ENCODE results near the gene WDR72.
"Not testable (repeated sequence)": the region's sequence is repeated elsewhere in the genome, so short reads cannot be mapped to it uniquely, and the experiment has no call there.

WDR72 gene

DNA sequence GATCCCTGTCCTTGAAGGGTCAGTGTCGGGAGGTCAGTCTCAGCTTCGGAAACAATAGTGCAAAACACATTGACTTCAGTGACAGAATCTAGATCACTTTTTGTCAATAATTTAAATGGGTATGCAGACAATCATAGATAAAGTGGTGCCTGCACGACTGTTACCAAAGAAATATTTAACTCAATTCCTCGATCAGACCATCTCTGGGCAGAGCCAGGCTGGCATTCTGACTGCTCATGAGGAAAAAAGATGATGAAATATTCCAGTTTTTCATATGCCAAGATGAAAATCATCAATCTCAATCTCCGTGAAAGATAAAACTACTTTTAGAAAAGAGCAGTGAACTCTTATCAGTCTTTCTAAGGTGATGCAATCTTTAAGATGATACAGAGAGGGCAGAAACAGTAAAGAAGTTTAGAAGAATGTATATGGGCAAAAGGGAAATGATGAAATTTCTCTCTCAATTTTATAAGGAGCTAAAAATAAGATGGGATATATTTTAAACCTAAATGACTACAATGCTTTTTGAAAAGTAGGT, 169.9 kb downstream of the WDR72 start:
- DNase-seq (ENCODE audit: low read depth in 2 of 2): no peak

DNA sequence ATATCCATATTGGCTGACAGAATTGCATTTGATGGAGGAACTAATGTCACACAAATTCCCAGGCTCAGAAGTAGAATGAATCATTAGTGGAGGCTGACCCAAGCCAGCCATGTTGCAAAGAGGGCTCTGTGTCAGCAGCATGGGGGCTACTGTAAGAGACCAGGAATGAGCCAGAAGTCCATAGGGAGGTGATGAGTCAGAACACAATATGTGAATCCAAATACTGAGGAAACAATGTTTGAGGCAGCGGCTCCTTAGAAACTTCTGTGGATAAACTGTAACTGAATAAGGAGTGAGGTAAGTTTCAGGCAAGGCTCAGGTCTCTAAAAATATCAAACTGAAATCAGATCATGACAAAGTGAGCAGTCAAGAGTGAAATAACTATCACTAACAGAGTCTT, 170.7 kb downstream of the WDR72 start:
- no peak for DNase-seq (ENCODE audit: low read depth in 2 of 2)

DNA sequence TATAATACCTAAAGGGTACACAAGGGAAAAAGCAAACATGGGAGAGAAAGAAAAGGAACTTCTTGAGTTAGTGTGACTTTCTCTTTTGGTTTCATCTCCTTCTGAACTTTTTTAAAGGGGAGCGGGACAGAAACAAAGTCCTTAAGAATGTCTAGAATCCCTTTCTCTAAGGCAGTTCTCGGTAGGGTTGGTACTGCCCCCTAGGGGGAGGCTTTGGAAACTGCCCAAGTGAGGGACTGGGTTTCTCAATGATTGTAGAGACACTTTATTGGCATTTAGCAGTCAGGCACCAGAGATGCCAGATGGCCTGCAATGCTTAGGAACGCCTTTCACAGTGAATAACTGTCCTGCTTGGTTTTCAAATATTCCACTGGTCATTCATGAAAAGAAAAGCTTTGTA, 172.7 kb downstream of the WDR72 start:
- peak in 1 of 2 experiments; percentile 4 for DNase-seq (ENCODE audit: low read depth in 2 of 2)

DNA sequence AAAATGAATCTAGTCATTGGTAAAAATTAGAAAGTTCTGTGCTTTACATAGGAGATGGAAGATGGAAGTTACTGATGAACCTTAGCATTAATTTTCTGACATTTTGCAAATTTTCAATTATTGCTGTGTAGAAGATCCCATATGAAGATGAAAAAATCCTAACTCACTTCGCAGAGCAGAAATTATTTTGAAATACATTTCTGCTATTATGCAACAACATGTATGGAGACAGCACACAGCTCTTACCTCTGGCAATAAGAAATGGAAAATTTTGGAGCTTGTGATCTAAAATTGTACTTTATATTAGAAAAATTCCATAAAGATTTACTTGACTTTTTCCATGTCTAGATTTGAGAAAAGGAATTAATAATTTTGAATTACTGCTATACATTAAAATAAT, 177.9 kb downstream of the WDR72 start:
- no peak for DNase-seq (ENCODE audit: low read depth in 2 of 2)

DNA sequence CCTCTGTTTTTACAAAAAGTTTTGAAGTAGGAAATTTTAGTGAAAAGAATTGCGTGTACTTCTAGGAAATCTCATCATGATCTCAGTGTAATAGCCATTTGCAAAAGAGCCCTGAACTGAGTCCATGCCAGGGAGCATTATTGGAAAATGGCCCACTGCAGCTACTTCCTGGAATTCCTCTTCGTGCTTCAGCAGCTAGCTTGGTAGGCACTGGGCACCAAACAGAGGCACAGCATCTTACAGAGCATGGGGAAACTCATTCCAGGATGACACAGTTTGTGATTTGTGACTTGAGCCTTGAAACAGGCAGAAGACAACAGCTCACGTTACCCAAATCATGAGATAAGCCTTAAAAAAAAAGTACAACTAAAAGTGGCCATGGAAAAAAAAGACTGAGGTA, 179.1 kb downstream of the WDR72 start:
- no peak for DNase-seq (ENCODE audit: low read depth in 2 of 2)

DNA sequence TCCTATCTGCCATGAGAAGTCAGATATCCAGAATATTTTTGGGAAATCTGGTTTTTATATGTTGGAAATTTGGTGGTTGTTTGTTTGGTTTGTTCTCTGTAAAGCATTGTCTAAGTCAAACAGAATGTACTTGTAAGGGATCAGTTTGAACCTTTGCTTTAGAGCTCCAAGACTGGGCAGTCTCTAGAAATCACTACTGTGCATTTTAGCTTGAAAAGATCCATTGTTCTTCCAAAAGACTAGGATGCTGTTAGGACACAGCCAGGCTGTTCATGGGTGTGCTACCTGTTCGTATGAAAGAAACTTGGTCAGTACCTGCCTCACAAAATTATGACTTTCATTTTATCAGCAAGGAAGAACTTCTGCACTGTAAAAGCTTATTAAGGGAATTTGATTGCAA, 182.6 kb downstream of the WDR72 start:
- DNase-seq (ENCODE audit: low read depth in 2 of 2): no peak

DNA sequence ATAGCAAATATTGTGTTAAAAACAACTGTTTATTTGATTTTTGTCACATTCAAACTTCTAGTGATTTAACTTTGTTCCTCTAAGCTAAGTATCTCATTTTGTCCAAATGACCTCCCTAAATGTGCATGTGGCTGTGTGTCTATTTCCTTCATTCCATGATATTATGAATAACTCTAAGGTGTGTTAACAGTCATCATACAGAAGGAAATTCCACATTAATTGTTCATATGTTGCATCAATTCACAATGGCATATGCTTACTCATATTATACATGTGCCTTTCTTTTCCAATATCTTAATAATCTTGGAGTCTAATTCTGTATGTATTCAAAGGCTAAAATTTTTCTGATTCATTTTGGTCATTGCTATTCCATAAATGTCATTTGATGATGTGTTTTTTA, 186.4 kb downstream of the WDR72 start:
- DNase-seq (ENCODE audit: low read depth in 2 of 2): no peak

DNA sequence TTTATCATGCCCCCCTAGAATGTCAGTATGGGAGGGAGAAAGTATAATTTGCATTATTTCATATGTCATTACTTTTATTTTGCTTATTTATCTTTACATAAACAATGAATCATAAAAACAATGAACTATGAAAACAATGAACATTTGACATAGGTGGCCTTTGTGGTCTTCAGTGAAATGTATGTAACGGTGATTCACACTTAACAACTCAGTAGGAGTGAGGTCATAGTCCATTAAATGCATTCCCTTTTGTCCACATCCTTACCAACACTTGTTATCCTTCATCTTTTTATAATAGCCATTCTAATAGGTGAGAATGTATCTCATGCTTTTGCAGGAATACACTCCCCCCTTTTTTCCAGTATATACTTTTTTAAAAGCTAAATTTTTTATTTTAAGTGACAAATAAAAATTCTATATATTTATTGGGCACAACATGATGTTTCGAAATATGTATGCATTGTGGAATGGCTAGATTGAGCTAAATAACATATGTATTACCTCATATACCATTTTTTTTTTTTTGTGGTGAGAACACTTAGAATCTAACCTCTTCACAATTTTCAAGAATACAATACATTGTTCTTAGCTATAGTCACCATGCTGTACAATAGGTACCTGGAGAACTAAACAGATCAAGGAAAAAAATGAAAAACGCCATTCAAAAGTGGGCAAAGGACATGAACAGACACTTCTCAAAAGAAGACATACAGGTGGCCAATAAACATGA, 189.5 kb downstream of the WDR72 start:
- no peak for DNase-seq (ENCODE audit: low read depth in 2 of 2)

DNA sequence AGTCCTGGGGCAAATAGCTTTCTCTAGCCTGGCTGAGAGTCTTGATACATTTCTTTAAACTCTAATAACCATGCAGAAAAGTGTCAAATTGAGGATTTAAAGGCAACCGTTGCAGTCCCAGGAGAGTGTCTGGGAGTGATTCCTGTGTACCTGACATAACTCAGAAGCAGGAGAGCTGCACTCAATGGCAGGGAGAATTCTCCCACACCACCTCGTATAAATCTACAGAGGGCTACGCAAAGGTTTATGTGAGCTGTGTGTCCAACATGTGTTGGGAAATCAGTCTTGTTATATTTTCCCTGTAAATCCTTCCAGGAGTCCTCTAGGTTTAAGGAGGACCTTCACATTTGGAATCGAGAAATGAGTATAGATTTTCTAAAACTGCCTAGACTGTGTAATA, 192.6 kb downstream of the WDR72 start:
- DNase-seq (ENCODE audit: low read depth in 2 of 2): no peak

DNA sequence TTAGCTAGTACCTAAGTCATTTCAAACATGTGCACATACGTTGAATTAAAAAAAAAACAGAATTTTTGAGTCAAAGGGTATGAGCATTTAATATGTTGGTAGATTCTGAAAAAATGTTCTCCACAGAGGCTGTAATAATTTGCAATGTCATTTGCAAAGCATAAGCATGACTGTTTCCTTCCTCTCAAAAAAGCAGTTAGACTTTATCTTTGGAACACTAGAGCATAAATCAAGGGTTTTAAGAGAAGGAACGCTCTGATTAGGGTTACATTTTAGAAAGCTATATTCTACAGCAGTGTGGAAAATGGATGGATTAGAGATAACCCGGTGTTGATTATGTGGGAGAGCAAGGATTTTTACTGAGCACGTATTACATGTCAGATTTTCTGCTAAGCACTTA, 193.7 kb downstream of the WDR72 start:
- DNase-seq (ENCODE audit: low read depth in 2 of 2): no peak

DNA sequence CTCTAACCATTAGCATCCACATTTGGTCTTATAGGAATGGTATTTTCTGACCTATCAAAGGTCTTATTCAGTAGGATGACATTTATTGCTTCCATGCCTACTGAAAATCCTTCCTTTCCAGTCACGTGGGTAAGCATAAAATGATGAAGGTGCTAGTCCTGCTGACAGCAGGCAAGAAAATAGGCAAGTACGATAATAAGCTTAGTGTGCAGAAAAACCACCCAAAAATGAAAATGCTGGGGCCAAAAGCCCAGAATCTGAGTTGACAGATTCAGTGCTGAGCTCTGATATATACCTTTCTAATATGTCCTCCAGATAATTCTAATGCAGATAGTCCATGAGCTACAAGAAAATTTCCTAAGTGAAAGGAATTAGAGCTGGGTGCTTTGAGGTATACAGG, 194.8 kb downstream of the WDR72 start:
- DNase-seq (ENCODE audit: low read depth in 2 of 2): no peak

DNA sequence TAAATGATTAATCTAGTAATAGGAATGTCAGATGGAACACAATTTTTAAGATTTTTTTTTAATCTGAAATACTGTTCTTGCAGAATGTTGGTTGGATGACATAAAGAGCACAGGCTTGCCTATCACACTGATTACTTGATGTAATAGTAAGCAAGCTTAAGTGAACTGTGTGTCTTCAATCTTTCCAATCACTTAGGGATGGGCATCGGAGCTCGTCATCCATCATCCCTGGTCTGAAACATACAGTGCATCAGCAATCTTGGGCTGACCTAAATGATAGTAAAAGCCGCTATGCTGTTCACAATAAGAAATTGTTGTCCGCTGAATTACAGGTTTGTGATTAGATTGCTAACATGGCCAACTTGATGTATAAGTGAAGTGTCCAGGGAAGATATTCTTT, 195.8 kb downstream of the WDR72 start:
- no peak for DNase-seq (ENCODE audit: low read depth in 2 of 2)

DNA sequence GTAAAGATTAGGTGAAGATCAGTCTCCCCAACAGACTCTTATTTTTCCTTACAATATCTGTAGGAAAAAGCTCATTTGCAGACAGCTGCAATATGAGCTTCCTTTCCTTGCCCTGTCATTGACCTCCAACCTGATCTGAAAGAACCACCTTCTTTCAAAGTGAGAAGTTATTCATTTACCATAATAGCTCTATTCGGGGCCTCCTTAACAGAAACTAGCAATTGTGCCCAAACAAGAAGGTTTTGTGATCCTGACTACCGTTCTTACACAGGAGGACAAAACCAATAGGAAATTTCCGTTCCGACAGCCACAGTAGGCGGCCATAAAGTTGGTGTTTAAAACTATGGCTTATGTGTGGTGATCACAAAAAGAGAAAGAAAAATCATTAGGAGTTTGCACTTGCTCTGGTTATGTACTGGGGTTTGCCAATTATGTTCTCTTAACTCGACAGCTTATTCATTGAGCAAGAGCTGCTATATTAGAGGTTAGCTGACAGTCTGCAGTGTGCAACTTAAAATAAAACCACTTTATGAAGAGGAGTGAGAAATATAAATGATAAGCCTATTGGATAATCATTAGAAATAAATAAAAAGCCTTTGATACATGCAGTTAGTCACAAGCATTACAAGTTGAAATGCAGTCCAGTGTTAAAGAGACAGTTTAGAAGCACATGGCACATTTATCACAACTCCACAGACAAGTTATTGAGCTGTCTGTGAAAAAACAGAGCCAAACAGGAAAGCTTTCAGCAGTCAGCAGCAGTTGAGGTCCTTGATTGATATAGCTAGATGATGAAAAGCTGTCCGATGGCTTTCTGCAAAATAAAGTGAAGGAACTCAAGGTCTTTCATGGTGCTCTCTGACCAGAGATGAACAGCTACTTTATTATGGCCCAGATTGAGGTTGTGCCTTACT, 199.8 kb downstream of the WDR72 start:
- DNase-seq (ENCODE audit: low read depth in 2 of 2): no peak

DNA sequence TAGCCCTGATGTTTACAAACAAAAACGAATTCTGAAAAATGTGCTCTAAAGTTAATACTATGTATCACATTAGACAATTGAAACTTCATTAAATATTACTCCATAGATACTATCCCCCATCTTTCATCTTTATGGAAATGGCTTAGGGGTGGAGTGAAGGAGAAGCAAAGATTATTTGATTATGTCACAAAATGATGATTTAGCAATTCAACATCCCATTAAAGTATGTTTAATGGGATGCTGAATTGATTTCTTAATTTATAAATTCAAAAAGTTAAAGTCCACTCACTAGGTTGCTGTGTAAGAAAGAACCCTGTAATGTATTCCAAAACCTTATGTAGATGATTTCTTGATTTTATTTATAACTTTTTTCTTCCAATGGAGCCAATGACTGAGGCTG, 201.1 kb downstream of the WDR72 start:
- DNase-seq (ENCODE audit: low read depth in 2 of 2): no peak

DNA sequence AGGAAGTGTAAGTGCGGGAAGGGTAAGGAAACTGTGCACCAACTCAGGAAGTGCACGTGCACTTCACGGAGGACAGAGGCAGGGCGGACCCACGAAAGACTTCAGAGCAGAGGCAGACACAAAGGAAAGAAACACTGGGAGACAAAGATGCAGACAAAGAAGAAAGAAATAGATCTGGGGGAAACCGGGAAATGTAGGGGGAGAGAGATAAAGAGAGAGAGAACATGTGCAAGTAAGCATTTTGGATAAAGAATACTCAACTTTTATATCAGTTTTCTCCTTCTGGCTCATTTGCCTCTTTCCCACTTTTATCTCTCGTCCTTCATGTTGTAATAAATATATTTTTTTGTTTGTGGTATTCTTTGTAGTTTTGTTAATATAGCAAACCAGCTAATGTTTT, 204.2 kb downstream of the WDR72 start:
- DNase-seq (ENCODE audit: low read depth in 2 of 2): no peak

DNA sequence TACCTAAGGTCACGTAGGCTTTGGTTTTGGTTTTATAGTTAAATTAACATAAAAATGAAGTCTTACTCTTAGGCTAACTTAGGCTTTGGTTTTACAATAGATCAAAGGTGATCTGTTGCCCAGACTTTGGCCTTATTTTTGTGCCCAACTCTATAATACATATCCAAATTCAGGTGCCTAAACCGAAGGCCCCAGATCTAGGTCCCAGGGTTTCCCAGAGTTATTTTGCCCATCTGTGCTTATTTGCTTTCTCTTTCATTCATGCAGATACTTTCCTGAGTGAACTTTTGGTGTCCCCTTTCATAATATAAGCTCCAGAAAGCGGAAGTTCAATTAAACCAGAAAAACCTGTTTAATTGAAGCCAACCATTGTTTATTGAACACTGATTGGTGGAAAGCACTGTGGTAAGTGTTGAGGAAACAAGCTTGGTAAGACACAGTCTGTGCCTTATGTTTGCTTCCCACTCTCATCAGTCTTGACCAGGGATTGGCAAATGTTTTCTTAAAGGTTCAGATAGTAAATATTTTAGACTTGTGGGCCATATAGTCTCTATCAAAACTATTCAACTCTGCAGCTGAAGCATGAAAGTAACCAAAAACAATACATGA, 209.7 kb downstream of the WDR72 start:
- no peak for DNase-seq (ENCODE audit: low read depth in 2 of 2)

DNA sequence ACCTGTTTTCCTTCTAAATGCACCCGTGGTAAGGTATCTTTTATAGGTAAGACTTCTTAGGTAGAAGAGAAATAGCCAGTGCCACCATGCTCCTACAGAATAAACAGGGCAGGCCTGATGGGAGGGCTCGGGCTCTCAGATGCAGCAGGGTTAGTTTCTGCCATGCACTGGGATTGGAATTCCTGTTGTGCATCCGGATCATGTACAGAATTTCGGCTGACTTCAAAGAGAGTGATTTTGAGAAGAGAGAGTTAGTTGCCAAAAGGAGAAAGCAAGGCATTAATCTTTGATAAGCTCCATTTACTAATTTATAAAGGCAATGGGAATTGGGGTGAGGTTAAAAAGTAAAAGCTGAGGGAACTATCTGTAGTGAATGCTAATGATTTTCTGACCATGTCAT, 211.2 kb downstream of the WDR72 start:
- DNase-seq (ENCODE audit: low read depth in 2 of 2): no peak

DNA sequence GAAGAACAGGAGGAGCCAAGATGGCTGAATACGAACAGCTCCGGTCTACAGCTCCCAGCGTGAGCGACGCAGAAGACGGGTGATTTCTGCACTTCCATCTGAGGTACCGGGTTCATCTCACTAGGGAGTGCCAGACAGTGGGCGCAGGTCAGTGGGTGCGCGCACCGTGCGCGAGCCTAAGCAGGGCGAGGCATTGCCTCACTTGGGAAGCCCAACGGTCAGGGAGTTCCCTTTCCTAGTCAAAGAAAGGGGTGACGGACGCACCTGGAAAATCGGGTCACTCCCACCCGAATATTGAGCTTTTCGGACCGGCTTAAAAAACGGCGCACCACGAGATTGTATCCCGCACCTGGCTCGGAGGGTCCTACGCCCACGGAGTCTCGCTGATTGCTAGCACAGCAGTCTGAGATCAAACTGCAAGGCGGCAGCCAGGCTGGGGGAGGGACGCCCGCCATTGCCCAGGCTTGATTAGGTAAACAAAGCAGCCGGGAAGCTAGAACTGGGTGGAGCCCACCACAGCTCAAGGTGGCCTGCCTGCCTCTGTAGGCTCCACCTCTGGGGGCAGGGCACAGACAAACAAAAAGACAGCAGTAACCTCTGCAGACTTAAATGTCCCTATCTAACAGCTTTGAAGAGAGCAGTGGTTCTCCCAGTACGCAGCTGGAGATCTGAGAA, 218.7 kb downstream of the WDR72 start:
- not testable (repeated sequence) for DNase-seq (ENCODE audit: low read depth in 2 of 2)

DNA sequence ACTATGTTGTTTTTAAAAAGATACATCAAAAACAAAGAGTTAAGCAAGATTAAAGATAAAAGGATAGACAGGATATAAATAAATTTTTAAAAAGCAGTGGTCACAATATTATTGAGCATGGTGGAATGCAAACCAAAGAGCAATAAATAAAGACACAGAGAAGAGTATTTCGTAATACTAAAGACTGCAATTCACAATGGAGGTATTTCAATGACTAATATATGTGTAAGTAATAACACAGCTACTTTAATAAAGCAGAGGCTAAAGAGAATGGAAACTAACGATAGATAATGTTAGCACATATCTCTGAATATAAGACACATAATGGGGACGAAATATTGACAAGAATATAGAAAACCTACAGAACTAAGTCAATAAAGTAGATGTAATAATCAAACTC, 219.6 kb downstream of the WDR72 start:
- no peak for DNase-seq (ENCODE audit: low read depth in 2 of 2)

DNA sequence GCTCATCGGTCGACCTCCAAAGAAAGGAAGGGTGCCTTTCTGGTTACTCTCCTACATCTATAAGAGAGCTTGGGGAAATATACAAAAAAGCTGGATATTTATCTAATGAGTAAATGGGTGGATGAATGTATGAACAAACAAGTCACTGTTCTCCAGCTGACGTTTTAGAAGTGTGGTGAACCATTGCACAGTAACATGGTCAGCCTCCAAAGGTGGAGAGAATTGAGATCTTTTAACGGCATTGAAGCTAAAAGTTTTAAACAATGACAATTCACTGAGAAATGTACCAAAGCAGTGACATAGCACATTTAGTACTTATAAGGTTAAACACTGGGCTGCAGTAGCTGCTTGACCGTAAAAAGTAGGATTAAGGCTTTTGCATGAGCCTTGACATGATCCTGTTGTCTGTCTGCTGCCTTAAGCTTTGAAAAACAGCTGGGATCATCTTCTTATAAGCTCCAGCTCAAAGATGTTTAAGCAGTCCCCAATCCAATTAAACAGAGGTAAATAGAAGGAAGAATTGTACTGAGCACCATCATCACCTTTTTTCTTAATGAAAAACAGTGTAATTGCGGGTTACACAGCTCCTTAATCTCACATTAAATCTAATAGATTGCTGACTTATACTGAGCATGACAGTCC, 222.9 kb downstream of the WDR72 start:
- DNase-seq (ENCODE audit: low read depth in 2 of 2): no peak

DNA sequence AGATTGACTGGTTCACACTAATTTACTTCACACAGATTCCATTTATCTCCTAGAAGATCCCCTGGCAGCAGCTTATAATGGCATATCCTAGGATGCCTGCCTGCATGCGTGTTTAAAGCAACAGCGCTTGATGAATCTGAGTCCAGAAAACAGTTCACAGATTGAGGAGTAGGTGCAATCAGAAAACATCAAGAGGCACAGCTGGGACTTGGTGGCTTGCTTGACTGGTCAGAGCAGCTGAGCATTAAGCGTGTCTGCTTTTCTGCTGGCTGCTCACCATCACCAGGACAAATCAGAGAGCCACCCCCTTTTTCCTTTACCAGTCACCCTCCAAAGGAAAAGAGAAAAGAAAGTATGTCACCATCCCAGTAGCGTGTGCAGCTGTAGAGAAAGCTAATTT, 223.6 kb downstream of the WDR72 start:
- no peak for DNase-seq (ENCODE audit: low read depth in 2 of 2)
